Measurements from ENCODE around the gene CRNKL1. TPM values are rescaled to one million over a fixed set of nuclear protein-coding genes. Genes with fewer than 3 reads are reported as not detected.

Gene CRNKL1
- total and polyA plus RNA-seq, 2 donors (not counting 1 experiment from before 2014, with no cell fraction given), result 19.2 to 32.7 TPM

DNA sequence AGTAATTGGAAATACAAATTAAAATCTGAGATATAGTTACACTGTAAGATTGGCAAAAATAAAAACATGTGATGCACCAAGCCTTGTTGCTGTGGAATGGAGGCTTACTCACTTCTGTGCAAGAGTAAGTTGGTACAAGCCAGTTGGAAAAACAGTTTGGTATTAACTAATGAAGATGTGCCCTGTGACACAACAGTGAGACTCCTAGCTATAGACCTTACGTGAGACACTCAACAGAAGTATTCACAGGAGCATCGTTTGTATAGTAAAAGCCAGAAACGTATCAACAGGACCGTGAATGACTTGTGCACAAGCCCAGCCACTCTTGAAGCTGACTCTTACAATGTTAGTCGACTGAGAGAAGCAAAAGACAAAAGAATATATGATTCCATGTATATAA is 20.5 kb downstream of the CRNKL1 start:
- peaks cover 9% of the 10 kb centered on the region for H3K36me3 ChIP-seq (ENCODE audit: control insufficient read depth, insufficient read depth, low read length)
- H3K9ac ChIP-seq (ENCODE audit: insufficient read depth, low read length), result no peak overlapping the region

DNA sequence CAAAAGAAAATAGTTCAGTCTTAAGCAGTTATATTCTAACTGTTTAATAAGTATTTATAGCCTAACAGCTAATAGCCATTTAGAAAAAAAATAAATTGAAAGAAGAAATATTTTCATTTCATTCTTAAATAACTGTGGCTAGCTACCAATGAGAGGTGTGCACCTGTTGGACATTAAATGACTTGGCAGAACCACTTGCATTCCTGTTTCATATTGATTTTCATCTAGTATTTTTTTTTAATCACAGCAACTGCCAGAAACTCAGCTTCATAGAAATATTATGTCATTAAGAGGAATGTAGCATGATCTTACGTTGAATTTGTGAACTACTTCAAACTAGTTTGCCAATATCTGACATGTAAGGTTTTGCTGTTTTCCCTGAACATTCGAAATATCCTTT is 25.0 kb downstream of the CRNKL1 start:
- Histone ChIP-seq H2AFZ (ENCODE audit: low read length) (no peak overlapping the region), H3K9ac (ENCODE audit: insufficient read depth, low read length) (no peak overlapping the region), H3K27ac (ENCODE audit: insufficient read depth, low read length) (no peak overlapping the region), H3K27me3 (ENCODE audit: control insufficient read depth, insufficient read depth, low read length) (no peaks in the 10 kb centered on the region), H3K4me1 (ENCODE audit: control insufficient read depth, extremely low read depth, insufficient read depth, low read length) (no peaks in the 10 kb centered on the region), H4K20me1 (ENCODE audit: control insufficient read depth, extremely low read depth, insufficient read depth, low read length) (no peaks in the 10 kb centered on the region), H3K4me2 (ENCODE audit: extremely low read depth, insufficient read depth, low read length) (no peak overlapping the region), H3K9me3 (ENCODE audit: control insufficient read depth, insufficient read depth, low read depth, low read length) (no peaks in the 10 kb centered on the region), H3K36me3 (ENCODE audit: control insufficient read depth, insufficient read depth, low read length) (peaks cover 6% of the 10 kb centered on the region), H3K4me3 (replicated peaks in 1 of 4; ENCODE audit: control extremely low read depth in 1 of 4, insufficient read depth in 1 of 4, low read depth in 3 of 4, low read length in 4 of 4) (no peak overlapping the region), H3K79me2 (ENCODE audit: control insufficient read depth, insufficient read depth, low read length) (peaks cover 34% of the 10 kb centered on the region)
- DNase-seq (ENCODE audit: low read depth in 2 of 2), result no peak
- TF ChIP-seq, protein P1, sequence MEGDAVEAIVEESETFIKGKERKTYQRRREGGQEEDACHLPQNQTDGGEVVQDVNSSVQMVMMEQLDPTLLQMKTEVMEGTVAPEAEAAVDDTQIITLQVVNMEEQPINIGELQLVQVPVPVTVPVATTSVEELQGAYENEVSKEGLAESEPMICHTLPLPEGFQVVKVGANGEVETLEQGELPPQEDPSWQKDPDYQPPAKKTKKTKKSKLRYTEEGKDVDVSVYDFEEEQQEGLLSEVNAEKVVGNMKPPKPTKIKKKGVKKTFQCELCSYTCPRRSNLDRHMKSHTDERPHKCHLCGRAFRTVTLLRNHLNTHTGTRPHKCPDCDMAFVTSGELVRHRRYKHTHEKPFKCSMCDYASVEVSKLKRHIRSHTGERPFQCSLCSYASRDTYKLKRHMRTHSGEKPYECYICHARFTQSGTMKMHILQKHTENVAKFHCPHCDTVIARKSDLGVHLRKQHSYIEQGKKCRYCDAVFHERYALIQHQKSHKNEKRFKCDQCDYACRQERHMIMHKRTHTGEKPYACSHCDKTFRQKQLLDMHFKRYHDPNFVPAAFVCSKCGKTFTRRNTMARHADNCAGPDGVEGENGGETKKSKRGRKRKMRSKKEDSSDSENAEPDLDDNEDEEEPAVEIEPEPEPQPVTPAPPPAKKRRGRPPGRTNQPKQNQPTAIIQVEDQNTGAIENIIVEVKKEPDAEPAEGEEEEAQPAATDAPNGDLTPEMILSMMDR (conservative IDR thresholded peaks at IDR 0.05 in 1 of 2, IDR thresholded peaks at IDR 0.05 in 1 of 2; ENCODE audit: low read depth in 1 of 2, low read length in 2 of 2), result no peak
- TF ChIP-seq EZH2 (IDR thresholded peaks at IDR 0.05; ENCODE audit: low read length, missing control alignments), result no peak

More for the DNA sequence above, 20.5 kb downstream of the CRNKL1 start:
- Histone ChIP-seq H3K27me3 (ENCODE audit: control insufficient read depth, insufficient read depth, low read length) (no peaks in the 10 kb centered on the region), H3K9me3 (ENCODE audit: control insufficient read depth, insufficient read depth, low read depth, low read length) (no peaks in the 10 kb centered on the region), H3K27ac (ENCODE audit: insufficient read depth, low read length) (no peak overlapping the region), H3K79me2 (ENCODE audit: control insufficient read depth, insufficient read depth, low read length) (peaks cover 6% of the 10 kb centered on the region), H3K4me2 (ENCODE audit: extremely low read depth, insufficient read depth, low read length) (no peak overlapping the region), H2AFZ (ENCODE audit: low read length) (no peak overlapping the region), H3K4me3 (replicated peaks in 1 of 4; ENCODE audit: control extremely low read depth in 1 of 4, insufficient read depth in 1 of 4, low read depth in 3 of 4, low read length in 4 of 4) (no peak overlapping the region), H3K4me1 (ENCODE audit: control insufficient read depth, extremely low read depth, insufficient read depth, low read length) (no peaks in the 10 kb centered on the region), H4K20me1 (ENCODE audit: control insufficient read depth, extremely low read depth, insufficient read depth, low read length) (no peaks in the 10 kb centered on the region)
- no peak for DNase-seq (ENCODE audit: low read depth in 2 of 2)
- TF ChIP-seq EZH2 (IDR thresholded peaks at IDR 0.05; ENCODE audit: low read length, missing control alignments), result no peak
- TF ChIP-seq, protein P1 (conservative IDR thresholded peaks at IDR 0.05 in 1 of 2, IDR thresholded peaks at IDR 0.05 in 1 of 2; ENCODE audit: low read depth in 1 of 2, low read length in 2 of 2), result no peak

DNA sequence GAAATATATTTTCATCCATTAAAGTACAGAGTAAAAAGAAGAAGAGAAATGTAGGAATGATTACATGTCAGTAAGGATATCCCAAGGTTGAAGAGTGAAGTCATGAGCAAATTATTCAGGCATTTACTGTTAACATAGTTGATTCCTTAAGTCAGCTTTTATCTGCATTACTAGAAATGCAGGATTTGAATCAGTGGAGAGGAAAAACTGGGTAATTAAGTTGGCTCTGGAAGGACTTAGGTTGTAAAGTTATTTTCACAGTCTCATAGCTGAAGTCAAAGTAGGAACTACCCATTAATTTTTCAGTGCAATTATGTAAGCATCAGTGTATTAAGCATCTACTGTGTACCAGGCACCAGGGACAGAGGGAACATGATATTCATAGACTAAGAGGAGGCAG is 27.3 kb downstream of the CRNKL1 start:
- no peaks in the 10 kb centered on the region for H3K9me3 ChIP-seq (ENCODE audit: control insufficient read depth, insufficient read depth, low read depth, low read length)
- no peak overlapping the region for H2AFZ ChIP-seq (ENCODE audit: low read length)
- peaks cover 58% of the 10 kb centered on the region for H3K79me2 ChIP-seq (ENCODE audit: control insufficient read depth, insufficient read depth, low read length)
- TF ChIP-seq, protein P1 (conservative IDR thresholded peaks at IDR 0.05 in 1 of 2, IDR thresholded peaks at IDR 0.05 in 1 of 2; ENCODE audit: low read depth in 1 of 2, low read length in 2 of 2), result no peak
- TF ChIP-seq EZH2 (IDR thresholded peaks at IDR 0.05; ENCODE audit: low read length, missing control alignments), result no peak
- H3K36me3 ChIP-seq (ENCODE audit: control insufficient read depth, insufficient read depth, low read length), result peaks cover 5% of the 10 kb centered on the region
- no peaks in the 10 kb centered on the region for H3K27me3 ChIP-seq (ENCODE audit: control insufficient read depth, insufficient read depth, low read length)
- no peak overlapping the region for H3K27ac ChIP-seq (ENCODE audit: insufficient read depth, low read length)
- peak in 1 of 2 donors; percentile 78 for DNase-seq (ENCODE audit: low read depth in 2 of 2)
- no peak overlapping the region for H3K9ac ChIP-seq (ENCODE audit: insufficient read depth, low read length)
- H4K20me1 ChIP-seq (ENCODE audit: control insufficient read depth, extremely low read depth, insufficient read depth, low read length), result no peaks in the 10 kb centered on the region
- H3K4me1 ChIP-seq (ENCODE audit: control insufficient read depth, extremely low read depth, insufficient read depth, low read length), result no peaks in the 10 kb centered on the region
- no peak overlapping the region for H3K4me3 ChIP-seq (replicated peaks in 1 of 4; ENCODE audit: control extremely low read depth in 1 of 4, insufficient read depth in 1 of 4, low read depth in 3 of 4, low read length in 4 of 4)
- no peak overlapping the region for H3K4me2 ChIP-seq (ENCODE audit: extremely low read depth, insufficient read depth, low read length)
